Activated B cell treated with CpG ODN at 0.5 μM for 24 hours (primary cell): Measurements from ENCODE around the gene SMPD3. TPM values are rescaled to one million over a fixed set of nuclear protein-coding genes. Genes with fewer than 3 reads are reported as not detected.

Source experiments
- ATAC-seq: fragments of 200-7000 bp; cut with Tn5 transposase; one replicate; pipeline ENCODE4 v1.10.0; 2021; ENCODE audit warnings: low read depth, mild to moderate bottlenecking, moderate library complexity
- CTCF ChIA-PET: fragments of 350-600 bp; sonication (Branson Sonifier 250); formaldehyde crosslinking; loops from one replicate; lab custom pipeline; 2021; ENCODE audit warnings: antibody characterized with exemption; lab: Charles Lee
- POLR2A ChIA-PET: fragments of 350-600 bp; sonication (Branson Sonifier 250); formaldehyde crosslinking; loops from one replicate; lab custom pipeline; 2021; ENCODE audit warnings: antibody characterized with exemption; lab: Charles Lee
- DNase-seq: peaks from one replicate; pipeline ENCODE4 v3.0.0; 2022
- H3K27ac Mint-ChIP-seq: one replicate; pipeline ENCODE4 v1.8.0; 2020; ENCODE audit warnings: mixed read lengths
- H3K27me3 Mint-ChIP-seq: one replicate; pipeline ENCODE4 v1.8.0; 2021; ENCODE audit warnings: mixed read lengths
- H3K36me3 Mint-ChIP-seq: one replicate; pipeline ENCODE4 v1.8.0; 2021; ENCODE audit warnings: low read depth, mixed read lengths
- H3K4me1 Mint-ChIP-seq: one replicate; pipeline ENCODE4 v1.8.0; 2021; ENCODE audit warnings: mixed read lengths
- H3K4me3 Mint-ChIP-seq: one replicate; pipeline ENCODE4 v1.8.0; 2020; ENCODE audit warnings: mild to moderate bottlenecking, mixed read lengths
- H3K9me3 Mint-ChIP-seq: one replicate; pipeline ENCODE4 v1.8.0; 2020; ENCODE audit warnings: mixed read lengths
- intact Hi-C: fragments of 100-400 bp; cut with micrococcal nuclease; formaldehyde crosslinking; loops from one replicate; pipeline ENCODE4 v1.15.1; 2024
- total RNA-seq: library from RNA; stranded (reverse); gene quantifications from 2 replicates; pipeline ENCODE4 v1.2.3, GENCODE V29; 2022
- TF ChIP-seq, protein P1 (sequence below): fragments of 200-600 bp; IDR thresholded peaks from one replicate; pipeline ENCODE4 v1.8.0; 2022; ENCODE audit warnings: antibody characterized with exemption, mild to moderate bottlenecking

Gene SMPD3
- total RNA-seq, 1 donor from 2014 or later = 0.35 TPM

DNA sequence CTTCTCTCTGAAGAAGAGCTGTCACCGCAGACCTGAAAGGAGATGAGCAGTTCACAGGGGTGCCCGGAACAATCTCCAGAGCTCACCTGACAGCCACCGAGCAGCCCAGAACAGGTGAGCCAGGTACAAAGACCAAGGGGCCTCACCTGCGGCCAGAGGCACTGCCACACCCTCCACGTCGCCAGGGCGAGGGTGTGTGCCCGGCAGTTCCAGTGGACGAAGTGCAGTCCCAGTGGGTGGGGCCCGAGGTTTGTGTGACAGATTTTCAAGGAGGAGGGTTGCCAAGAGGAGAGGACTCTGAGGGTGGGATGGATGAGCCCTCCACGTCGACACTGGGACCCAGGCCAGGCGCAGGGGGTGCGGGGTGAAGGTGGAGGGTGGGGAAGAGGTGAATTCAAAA is 61.7 kb downstream of the SMPD3 start:
- TF ChIP-seq, protein P1, sequence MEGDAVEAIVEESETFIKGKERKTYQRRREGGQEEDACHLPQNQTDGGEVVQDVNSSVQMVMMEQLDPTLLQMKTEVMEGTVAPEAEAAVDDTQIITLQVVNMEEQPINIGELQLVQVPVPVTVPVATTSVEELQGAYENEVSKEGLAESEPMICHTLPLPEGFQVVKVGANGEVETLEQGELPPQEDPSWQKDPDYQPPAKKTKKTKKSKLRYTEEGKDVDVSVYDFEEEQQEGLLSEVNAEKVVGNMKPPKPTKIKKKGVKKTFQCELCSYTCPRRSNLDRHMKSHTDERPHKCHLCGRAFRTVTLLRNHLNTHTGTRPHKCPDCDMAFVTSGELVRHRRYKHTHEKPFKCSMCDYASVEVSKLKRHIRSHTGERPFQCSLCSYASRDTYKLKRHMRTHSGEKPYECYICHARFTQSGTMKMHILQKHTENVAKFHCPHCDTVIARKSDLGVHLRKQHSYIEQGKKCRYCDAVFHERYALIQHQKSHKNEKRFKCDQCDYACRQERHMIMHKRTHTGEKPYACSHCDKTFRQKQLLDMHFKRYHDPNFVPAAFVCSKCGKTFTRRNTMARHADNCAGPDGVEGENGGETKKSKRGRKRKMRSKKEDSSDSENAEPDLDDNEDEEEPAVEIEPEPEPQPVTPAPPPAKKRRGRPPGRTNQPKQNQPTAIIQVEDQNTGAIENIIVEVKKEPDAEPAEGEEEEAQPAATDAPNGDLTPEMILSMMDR = no peak
- Mint-ChIP-seq H3K36me3 (no peaks in the 10 kb centered on the region), H3K4me1 (peaks cover 42% of the 10 kb centered on the region), H3K4me3 (no peak overlapping the region), H3K27me3 (no peaks in the 10 kb centered on the region), H3K27ac (no peak overlapping the region), H3K9me3 (no peaks in the 10 kb centered on the region)
- ChIA-PET CTCF (no interaction called here), POLR2A (no interaction called here)
- intact Hi-C loops = no loop called here
- no peak for DNase-seq
- ATAC-seq = no peak

DNA sequence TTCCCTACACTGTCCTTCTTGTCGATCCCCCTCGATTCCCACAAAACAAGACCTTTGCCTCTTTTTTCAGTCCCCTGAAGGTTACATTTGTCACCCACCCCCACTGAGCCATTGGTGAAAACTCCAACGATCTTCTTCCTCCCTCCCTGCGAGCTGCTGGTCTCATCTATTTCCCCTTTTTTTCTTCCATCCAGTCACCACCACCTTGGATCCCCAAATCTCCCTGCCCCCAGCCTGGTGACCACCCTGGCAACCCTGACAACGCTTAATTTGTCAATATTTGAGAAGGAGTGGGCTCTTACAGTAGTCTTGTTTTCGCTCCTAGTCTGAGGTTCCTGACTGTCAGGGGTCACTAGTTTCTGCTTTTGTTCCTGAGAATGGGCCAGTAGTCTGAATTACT is 62.9 kb downstream of the SMPD3 start:
- H3K9me3 Mint-ChIP-seq = no peaks in the 10 kb centered on the region
- no peak overlapping the region for H3K4me3 Mint-ChIP-seq
- POLR2A ChIA-PET = no interaction called here
- H3K4me1 Mint-ChIP-seq = peaks cover 54% of the 10 kb centered on the region
- no peaks in the 10 kb centered on the region for H3K36me3 Mint-ChIP-seq
- no peaks in the 10 kb centered on the region for H3K27me3 Mint-ChIP-seq
- ATAC-seq (no peak), DNase-seq (no peak)
- CTCF ChIA-PET = no interaction called here
- TF ChIP-seq, protein P1 = no peak
- intact Hi-C loops = no loop called here
- H3K27ac Mint-ChIP-seq = no peak overlapping the region

DNA sequence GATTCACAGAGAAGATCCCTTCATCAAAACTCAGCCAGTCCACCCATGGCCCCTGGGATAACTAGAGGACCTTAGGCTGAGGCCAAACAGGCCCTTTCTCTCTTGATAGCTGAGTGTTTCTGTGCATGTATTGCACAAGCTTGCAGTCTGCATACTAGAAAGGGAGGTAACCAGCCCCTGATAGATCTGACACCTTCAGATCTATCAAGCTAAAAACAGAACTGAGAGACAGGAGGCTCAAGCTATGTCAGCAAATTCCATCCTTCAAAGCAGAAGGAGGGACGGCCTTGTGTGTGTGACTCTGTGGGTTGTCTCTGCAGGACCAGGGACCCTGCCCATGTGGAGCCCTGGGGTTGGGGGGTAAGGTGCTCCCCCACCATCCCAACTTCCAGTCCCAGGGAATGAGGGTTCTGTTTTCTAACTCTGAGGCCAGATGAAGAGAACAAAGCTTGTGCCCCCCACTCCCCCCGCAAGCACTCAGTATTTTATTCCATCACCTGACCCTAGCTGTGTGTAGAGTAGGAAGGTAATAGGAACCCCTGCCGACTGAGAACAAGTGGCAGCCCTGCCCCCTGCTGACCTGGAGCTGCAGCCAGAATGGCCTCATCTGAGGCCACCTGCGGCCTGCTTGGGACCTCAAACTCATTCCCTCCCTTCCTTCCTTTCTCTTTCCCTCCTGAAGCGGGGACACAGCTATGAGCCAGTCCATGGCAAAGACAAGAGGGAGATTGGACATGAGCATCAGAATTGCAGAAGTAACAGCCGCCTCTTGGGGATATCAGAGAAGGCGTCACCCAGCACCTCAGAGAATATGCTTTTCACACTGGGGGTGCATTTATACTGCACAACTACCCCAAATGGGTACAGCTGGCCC is 63.8 kb downstream of the SMPD3 start:
- intact Hi-C loops = no loop called here
- CTCF ChIA-PET = interaction anchor here (0.7 kb wide), 2 partner anchors 12 to 136 kb away, joined by 3 to 5 read pairs; no protein-coding TSS in a partner anchor
- H3K27me3 Mint-ChIP-seq = no peaks in the 10 kb centered on the region
- peak overlapping the region; percentile 11 for H3K4me3 Mint-ChIP-seq
- peak; percentile 45 for ATAC-seq
- POLR2A ChIA-PET = interaction anchor here (0.6 to 0.9 kb wide), 4 partner anchors 27 to 874 kb away, joined by 3 to 11 read pairs (median 6); no protein-coding TSS in a partner anchor
- no peak for DNase-seq
- peak overlapping the region; percentile 73 for H3K27ac Mint-ChIP-seq
- TF ChIP-seq, protein P1 = no peak
- H3K9me3 Mint-ChIP-seq = no peaks in the 10 kb centered on the region
- peaks cover 59% of the 10 kb centered on the region for H3K4me1 Mint-ChIP-seq
- no peaks in the 10 kb centered on the region for H3K36me3 Mint-ChIP-seq

DNA sequence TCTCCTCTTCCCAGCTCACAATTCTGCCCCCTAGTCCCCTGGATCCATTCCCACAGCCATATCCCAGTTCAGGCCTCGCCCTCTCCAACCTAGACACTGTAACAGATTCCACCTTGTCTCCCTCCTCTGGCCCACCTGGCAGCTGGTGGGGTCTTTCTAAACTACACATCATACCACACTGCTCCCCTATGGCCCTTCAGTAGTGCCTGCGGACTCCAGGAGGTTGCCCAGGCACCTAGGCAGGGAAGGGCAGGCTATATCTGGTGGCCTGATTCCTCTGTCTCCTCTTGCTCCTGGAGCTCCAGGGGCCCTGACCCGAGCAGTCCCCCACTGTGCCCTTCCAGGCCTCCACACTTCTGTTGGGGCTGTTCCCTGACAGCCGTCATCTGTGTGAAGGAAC is 64.5 kb downstream of the SMPD3 start:
- intact Hi-C loops = no loop called here
- TF ChIP-seq, protein P1 = no peak
- ATAC-seq = no peak
- Mint-ChIP-seq H3K36me3 (no peaks in the 10 kb centered on the region), H3K4me3 (no peak overlapping the region), H3K9me3 (no peaks in the 10 kb centered on the region), H3K4me1 (peaks cover 63% of the 10 kb centered on the region), H3K27me3 (no peaks in the 10 kb centered on the region), H3K27ac (peak overlapping the region; percentile 73)
- ChIA-PET CTCF (interaction anchor here (0.7 kb wide), 2 partner anchors 13 to 137 kb away, joined by 3 to 5 read pairs; no protein-coding TSS in a partner anchor), POLR2A (interaction anchor here (0.9 kb wide), 1 partner anchor 26 kb away, joined by 3 read pairs; no protein-coding TSS in a partner anchor)
- no peak for DNase-seq

DNA sequence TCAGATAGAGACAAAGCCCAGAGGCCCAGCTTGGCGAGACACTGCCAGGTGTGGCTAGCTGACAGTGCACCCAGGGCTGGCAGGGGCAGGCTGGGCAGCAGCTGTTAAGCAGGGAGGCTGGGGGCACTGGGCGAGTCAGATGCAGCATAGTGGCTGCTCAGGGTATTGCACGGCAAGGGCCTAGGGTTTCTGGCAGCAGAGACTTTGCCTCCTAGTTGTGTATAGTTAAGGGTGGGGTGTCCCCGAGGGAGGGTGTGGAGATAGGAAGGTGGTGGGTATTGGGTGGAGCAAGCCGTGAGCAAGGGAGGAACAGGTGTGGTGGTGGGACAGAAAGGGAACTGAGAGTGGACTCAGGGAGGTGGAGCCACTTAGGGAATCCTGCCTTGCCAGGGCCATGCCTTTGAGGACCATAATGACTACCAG is 66.0 kb downstream of the SMPD3 start:
- TF ChIP-seq, protein P1 = no peak
- POLR2A ChIA-PET = interaction anchor here (1.0 kb wide), 1 partner anchor 14 kb away, joined by 4 read pairs; no protein-coding TSS in a partner anchor

More for the DNA sequence above, 66.0 kb downstream of the SMPD3 start:
- peaks cover 63% of the 10 kb centered on the region for H3K4me1 Mint-ChIP-seq
- H3K27ac Mint-ChIP-seq = peak overlapping the region; percentile 74
- no peaks in the 10 kb centered on the region for H3K36me3 Mint-ChIP-seq
- H3K4me3 Mint-ChIP-seq = peak overlapping the region; percentile 20
- CTCF ChIA-PET = no interaction called here
- DNase-seq = no peak
- intact Hi-C loops = no loop called here
- ATAC-seq = peak; percentile 81
- H3K9me3 Mint-ChIP-seq = no peaks in the 10 kb centered on the region
- H3K27me3 Mint-ChIP-seq = no peaks in the 10 kb centered on the region
